ENCODE measurements around the gene OAS3. TPM values are rescaled to one million over a fixed set of nuclear protein-coding genes. Genes with fewer than 3 reads are reported as not detected.

The OAS3 gene
- total and polyA plus RNA-seq, 9 of the 15 experiments (the other 6 are each of a cell fraction or from before 2014, with no cell fraction given) = 0.21 to 2.0 (median 0.83) TPM

GRCh38 chr12:112973011-112973735, 34.9 kb downstream of the OAS3 start:
- no peak for FAIRE-seq
- Histone ChIP-seq H3K36me3 (ENCODE audit: control insufficient read depth, insufficient read depth, low read length) (no peaks in the 10 kb centered on the region), H3K4me1 (replicated peaks in 1 of 2; ENCODE audit: control insufficient read depth in 2 of 2, insufficient read depth in 2 of 2, low read length in 2 of 2) (no peaks in the 10 kb centered on the region; a peak in 1 of 5 replicates), H3K79me2 (ENCODE audit: control insufficient read depth, insufficient read depth, low read length) (no peaks in the 10 kb centered on the region), H3K9ac (ENCODE audit: insufficient read depth in 1 of 2, low read depth in 2 of 2, low read length in 2 of 2) (no peak overlapping the region), H3K4me3 (no peak overlapping the region), H3K4me2 (ENCODE audit: insufficient read depth, low read length) (no peak overlapping the region), H2AFZ (ENCODE audit: low read depth, low read length) (no peak overlapping the region), H4K20me1 (replicated peaks; ENCODE audit: control insufficient read depth, insufficient read depth, low read length) (0 out of 2 replicates have a peak, but pooled peaks cover 3% of the 10 kb centered on the region), H3K9me3 (replicated peaks; ENCODE audit: control insufficient read depth, insufficient read depth, low read depth, low read length) (no peaks in the 10 kb centered on the region), H3K27me3 (ENCODE audit: control insufficient read depth in 2 of 2, insufficient read depth in 2 of 2, low read length in 2 of 2) (peaks cover 0 to 34% of the 10 kb centered on the region in 2 experiments; a peak in 2 of 5 replicates), H3K9me1 (ENCODE audit: control insufficient read depth, insufficient read depth, low read length) (peaks cover 2% of the 10 kb centered on the region), H3K27ac (ENCODE audit: extremely low read depth, low read depth, low read length) (no peak overlapping the region)
- no peak for DNase-seq (ENCODE audit: extremely low read depth in 1 of 4, low spot score in 3 of 4)
- TF ChIP-seq ZFP1 (CRISPR knock-in tag; IDR thresholded peaks at IDR 0.05) (no peak), CREBBP (IDR thresholded peaks at IDR 0.05; ENCODE audit: low read depth, low read length) (no peak), MAFK (IDR thresholded peaks at IDR 0.05; ENCODE audit: low read length) (no peak), ZNF717 (CRISPR knock-in tag; IDR thresholded peaks at IDR 0.05) (no peak), SMARCA5 (IDR thresholded peaks at IDR 0.05) (no peak), ZBTB49 (CRISPR knock-in tag; IDR thresholded peaks at IDR 0.05; ENCODE audit: borderline replicate concordance) (no peak), GTF2A2 (tag; IDR thresholded peaks at IDR 0.05) (no peak), POLR2B (IDR thresholded peaks at IDR 0.05; ENCODE audit: low read depth, partially characterized antibody) (no peak)
- BruUV-seq (replicated peaks) = no TSS peak
- CTCF ChIA-PET (ENCODE audit: low intra/inter-chr PET ratio) = no interaction called here
- POLR2A ChIA-PET = no interaction called here
- ATAC-seq = no peak
- WGBS (ENCODE audit: insufficient coverage, low coverage, missing lambda C conversion rate) = 9% methylated on average over 4 of the region's 4 CpGs
- intact Hi-C loops (cut with micrococcal nuclease) (no loop called here), in situ Hi-C loops (cut with MboI) (no loop called here)
